A204.1 (cell line): ENCODE data around the gene USP17L20.
"Not testable (repeated sequence)": the region's sequence is repeated elsewhere in the genome, so short reads cannot be mapped to it uniquely, and the experiment has no call there.

Experiments used
- FAIRE-seq: peaks from 2 replicates; lab custom pipeline; 2012; peaks lifted over from hg19 to GRCh38; lab: Jason Lieb, UNC

The USP17L20 gene, protein sequence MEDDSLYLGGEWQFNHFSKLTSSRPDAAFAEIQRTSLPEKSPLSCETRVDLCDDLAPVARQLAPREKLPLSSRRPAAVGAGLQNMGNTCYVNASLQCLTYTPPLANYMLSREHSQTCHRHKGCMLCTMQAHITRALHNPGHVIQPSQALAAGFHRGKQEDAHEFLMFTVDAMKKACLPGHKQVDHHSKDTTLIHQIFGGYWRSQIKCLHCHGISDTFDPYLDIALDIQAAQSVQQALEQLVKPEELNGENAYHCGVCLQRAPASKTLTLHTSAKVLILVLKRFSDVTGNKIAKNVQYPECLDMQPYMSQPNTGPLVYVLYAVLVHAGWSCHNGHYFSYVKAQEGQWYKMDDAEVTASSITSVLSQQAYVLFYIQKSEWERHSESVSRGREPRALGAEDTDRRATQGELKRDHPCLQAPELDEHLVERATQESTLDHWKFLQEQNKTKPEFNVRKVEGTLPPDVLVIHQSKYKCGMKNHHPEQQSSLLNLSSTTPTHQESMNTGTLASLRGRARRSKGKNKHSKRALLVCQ

DNA sequence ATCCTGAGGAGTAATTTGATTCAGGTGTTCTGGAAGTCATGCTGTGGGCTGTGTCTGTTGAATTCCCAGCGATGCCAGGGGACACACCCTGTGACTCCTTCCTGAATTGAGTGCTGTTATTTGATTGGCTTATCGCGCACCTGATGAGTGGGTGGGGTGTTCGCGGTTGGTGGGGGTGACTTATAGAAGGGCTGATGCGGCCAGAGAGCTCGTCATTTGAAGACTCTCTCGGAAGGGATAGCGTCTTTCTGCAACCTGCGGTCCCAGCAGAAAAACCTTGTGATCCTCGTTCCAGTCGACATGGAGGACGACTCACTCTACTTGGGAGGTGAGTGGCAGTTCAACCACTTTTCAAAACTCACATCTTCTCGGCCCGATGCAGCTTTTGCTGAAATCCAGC is at the start of gene USP17L20:
USP17L20 (plus strand) TSS at position 301 of the 400 bp plus-strand sequence; CDS start at position 301, 0 bp downstream.
- FAIRE-seq: not testable (repeated sequence)

DNA sequence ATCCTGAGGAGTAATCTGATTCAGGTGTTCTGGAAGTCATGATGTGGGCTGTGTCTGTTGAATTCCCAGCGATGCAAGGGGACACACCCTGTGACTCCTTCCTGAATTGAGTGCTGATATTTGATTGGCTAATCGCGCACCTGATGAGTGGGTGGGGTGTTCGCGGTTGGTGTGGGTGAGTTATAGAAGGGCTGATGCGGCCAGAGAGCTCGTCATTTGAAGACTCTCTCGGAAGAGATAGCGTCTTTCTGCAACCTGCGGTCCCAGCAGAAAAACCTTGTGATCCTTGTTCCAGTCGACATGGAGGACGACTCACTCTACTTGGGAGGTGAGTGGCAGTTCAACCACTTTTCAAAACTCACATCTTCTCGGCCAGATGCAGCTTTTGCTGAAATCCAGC is 47.6 kb upstream of the USP17L20 start, which contains the start of gene USP17L10:
USP17L10 (plus strand) TSS at position 301 of the 400 bp plus-strand sequence; CDS start at position 301, 0 bp downstream.
- not testable (repeated sequence) for FAIRE-seq

DNA sequence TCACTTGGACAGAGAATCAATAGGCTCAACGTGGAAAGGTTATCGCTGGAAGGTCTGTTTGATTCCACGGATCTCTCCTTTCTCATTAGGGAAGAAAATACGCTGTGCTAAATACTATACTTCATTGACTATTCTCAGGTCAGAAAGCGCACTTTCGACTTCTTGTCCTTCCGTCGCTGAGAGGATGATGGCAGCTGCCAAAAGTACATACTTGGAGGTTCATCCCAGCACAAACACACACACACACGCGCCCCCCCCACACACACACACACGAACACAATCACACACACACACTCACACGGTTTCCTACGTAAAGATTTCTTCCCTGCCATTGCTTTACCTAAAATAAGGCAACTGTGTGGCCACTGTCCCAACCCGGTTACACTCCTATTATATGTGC is 43.2 kb upstream of the USP17L20 start:
- not testable (repeated sequence) for FAIRE-seq

DNA sequence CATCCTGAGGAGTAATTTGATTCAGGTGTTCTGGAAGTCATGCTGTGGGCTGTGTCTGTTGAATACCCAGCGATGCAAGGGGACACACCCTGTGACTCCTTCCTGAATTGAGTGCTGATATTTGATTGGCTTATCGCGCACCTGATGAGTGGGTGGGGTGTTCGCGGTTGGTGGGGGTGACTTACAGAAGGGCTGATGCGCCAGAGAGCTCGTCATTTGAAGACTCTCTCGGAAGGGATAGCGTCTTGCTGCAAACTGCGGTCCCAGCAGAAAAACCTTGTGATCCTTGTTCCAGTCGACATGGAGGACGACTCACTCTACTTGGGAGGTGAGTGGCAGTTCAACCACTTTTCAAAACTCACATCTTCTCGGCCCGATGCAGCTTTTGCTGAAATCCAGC is 42.8 kb upstream of the USP17L20 start, which contains the start of gene USP17L11:
USP17L11 (plus strand) TSS at position 301 of the 400 bp plus-strand sequence; CDS start at position 301, 0 bp downstream.
- not testable (repeated sequence) for FAIRE-seq

DNA sequence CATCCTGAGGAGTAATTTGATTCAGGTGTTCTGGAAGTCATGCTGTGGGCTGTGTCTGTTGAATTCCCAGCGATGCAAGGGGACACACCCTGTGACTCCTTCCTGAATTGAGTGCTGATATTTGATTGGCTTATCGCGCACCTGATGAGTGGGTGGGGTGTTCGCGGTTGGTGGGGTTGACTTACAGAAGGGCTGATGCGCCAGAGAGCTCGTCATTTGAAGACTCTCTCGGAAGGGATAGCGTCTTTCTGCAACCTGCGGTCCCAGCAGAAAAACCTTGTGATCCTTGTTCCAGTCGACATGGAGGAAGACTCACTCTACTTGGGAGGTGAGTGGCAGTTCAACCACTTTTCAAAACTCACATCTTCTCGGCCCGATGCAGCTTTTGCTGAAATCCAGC is 38.1 kb upstream of the USP17L20 start, which contains the start of gene USP17L12:
USP17L12 (plus strand) TSS at position 301 of the 400 bp plus-strand sequence; CDS start at position 301, 0 bp downstream.
- not testable (repeated sequence) for FAIRE-seq

DNA sequence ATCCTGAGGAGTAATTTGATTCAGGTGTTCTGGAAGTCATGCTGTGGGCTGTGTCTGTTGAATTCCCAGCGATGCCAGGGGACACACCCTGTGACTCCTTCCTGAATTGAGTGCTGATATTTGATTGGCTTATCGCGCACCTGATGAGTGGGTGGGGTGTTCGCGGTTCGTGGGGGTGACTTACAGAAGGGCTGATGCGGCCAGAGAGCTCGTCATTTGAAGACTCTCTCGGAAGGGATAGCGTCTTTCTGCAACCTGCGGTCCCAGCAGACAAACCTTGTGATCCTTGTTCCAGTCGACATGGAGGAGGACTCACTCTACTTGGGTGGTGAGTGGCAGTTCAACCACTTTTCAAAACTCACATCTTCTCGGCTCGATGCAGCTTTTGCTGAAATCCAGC is 33.3 kb upstream of the USP17L20 start, which contains the start of gene USP17L13:
USP17L13 (plus strand) TSS at position 301 of the 400 bp plus-strand sequence; CDS start at position 301, 0 bp downstream.
- not testable (repeated sequence) for FAIRE-seq

DNA sequence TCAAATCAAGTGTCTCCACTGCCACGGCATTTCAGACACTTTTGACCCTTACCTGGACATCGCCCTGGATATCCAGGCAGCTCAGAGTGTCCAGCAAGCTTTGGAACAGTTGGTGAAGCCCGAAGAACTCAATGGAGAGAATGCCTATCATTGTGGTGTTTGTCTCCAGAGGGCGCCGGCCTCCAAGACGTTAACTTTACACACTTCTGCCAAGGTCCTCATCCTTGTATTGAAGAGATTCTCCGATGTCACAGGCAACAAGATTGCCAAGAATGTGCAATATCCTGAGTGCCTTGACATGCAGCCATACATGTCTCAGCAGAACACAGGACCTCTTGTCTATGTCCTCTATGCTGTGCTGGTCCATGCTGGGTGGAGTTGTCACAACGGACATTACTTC is 27.7 kb upstream of the USP17L20 start:
- not testable (repeated sequence) for FAIRE-seq

DNA sequence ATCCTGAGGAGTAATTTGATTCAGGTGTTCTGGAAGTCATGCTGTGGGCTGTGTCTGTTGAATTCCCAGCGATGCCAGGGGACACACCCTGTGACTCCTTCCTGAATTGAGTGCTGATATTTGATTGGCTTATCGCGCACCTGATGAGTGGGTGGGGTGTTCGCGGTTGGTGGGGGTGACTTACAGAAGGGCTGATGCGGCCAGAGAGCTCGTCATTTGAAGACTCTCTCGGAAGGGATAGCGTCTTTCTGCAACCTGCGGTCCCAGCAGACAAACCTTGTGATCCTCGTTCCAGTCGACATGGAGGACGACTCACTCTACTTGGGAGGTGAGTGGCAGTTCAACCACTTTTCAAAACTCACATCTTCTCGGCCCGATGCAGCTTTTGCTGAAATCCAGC is 23.8 kb upstream of the USP17L20 start, which contains the start of gene USP17L15:
USP17L15 (plus strand) TSS at position 301 of the 400 bp plus-strand sequence; CDS start at position 301, 0 bp downstream.
- not testable (repeated sequence) for FAIRE-seq

DNA sequence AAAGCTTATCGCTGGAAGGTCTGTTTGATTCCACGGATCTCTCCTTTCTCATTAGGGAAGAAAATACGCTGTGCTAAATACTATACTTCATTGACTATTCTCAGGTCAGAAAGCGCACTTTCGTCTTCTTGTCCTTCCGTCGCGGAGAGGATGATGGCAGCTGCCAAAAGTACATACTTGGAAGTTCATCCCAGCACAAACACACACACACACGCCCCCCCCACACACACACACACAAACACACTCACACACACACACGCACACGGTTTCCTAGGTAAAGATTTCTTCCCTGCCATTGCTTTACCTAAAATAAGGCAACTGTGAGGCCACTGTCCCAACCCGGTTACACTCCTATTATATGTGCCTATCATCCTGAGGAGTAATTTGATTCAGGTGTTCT is 19.5 kb upstream of the USP17L20 start:
- FAIRE-seq: not testable (repeated sequence)

DNA sequence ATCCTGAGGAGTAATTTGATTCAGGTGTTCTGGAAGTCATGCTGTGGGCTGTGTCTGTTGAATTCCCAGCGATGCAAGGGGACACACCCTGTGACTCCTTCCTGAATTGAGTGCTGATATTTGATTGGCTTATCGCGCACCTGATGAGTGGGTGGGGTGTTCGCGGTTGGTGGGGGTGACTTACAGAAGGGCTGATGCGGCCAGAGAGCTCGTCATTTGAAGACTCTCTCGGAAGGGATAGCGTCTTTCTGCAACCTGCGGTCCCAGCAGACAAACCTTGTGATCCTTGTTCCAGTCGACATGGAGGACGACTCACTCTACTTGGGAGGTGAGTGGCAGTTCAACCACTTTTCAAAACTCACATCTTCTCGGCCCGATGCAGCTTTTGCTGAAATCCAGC is 14.3 kb upstream of the USP17L20 start, which contains the start of gene USP17L17:
USP17L17 (plus strand) TSS at position 301 of the 400 bp plus-strand sequence; CDS start at position 301, 0 bp downstream.
- FAIRE-seq: not testable (repeated sequence)

DNA sequence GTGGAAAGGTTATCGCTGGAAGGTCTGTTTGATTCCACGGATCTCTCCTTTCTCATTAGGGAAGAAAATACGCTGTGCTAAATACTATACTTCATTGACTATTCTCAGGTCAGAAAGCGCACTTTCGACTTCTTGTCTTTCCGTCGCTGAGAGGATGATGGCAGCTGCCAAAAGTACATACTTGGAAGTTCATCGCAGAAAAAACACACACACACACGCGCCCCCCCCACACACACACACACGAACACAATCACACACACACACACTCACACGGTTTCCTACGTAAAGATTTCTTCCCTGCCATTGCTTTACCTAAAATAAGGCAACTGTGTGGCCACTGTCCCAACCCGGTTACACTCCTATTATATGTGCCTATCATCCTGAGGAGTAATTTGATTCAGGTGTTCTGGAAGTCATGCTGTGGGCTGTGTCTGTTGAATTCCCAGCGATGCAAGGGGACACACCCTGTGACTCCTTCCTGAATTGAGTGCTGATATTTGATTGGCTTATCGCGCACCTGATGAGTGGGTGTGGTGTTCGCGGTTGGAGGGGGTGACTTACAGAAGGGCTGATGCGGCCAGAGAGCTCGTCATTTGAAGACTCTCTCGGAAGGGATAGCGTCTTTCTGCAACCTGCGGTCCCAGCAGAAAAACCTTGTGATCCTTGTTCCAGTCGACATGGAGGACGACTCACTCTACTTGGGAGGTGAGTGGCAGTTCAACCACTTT is 9.8 kb upstream of the USP17L20 start, which contains the start of gene USP17L18:
USP17L18 (plus strand) TSS at position 678 of the 728 bp plus-strand sequence; CDS start at position 678, 0 bp downstream.
- not testable (repeated sequence) for FAIRE-seq

DNA sequence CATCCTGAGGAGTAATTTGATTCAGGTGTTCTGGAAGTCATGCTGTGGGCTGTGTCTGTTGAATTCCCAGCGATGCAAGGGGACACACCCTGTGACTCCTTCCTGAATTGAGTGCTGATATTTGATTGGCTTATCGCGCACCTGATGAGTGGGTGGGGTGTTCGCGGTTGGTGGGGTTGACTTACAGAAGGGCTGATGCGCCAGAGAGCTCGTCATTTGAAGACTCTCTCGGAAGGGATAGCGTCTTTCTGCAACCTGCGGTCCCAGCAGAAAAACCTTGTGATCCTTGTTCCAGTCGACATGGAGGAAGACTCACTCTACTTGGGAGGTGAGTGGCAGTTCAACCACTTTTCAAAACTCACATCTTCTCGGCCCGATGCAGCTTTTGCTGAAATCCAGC is 4.8 kb upstream of the USP17L20 start, which contains the start of gene USP17L19:
USP17L19 (plus strand) TSS at position 301 of the 400 bp plus-strand sequence; CDS start at position 301, 0 bp downstream.
- FAIRE-seq: not testable (repeated sequence)

DNA sequence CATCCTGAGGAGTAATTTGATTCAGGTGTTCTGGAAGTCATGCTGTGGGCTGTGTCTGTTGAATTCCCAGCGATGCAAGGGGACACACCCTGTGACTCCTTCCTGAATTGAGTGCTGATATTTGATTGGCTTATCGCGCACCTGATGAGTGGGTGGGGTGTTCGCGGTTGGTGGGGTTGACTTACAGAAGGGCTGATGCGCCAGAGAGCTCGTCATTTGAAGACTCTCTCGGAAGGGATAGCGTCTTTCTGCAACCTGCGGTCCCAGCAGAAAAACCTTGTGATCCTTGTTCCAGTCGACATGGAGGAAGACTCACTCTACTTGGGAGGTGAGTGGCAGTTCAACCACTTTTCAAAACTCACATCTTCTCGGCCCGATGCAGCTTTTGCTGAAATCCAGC is 4.6 kb downstream of the USP17L20 start, which contains the start of gene USP17L21:
USP17L21 (plus strand) TSS at position 301 of the 400 bp plus-strand sequence; CDS start at position 301, 0 bp downstream.
- not testable (repeated sequence) for FAIRE-seq

DNA sequence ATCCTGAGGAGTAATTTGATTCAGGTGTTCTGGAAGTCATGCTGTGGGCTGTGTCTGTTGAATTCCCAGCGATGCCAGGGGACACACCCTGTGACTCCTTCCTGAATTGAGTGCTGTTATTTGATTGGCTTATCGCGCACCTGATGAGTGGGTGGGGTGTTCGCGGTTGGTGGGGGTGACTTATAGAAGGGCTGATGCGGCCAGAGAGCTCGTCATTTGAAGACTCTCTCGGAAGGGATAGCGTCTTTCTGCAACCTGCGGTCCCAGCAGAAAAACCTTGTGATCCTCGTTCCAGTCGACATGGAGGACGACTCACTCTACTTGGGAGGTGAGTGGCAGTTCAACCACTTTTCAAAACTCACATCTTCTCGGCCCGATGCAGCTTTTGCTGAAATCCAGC is 9.4 kb downstream of the USP17L20 start, which contains the start of gene USP17L22:
USP17L22 (plus strand) TSS at position 301 of the 400 bp plus-strand sequence; CDS start at position 301, 0 bp downstream.
- FAIRE-seq: not testable (repeated sequence)

DNA sequence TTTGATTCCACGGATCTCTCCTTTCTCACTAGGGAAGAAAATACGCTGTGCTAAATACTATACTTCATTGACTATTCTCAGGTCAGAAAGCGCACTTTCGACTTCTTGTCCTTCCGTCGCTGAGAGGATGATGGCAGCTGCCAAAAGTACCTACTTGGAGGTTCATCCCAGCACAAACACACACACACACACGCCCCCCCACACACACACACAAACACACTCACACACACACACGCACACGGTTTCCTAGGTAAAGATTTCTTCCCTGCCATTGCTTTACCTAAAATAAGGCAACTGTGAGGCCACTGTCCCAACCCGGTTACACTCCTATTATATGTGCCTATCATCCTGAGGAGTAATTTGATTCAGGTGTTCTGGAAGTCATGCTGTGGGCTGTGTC is 13.8 kb downstream of the USP17L20 start:
- FAIRE-seq: not testable (repeated sequence)
